C4-2B (cell line): ENCODE measurements around the gene CDR2.
"Not testable (repeated sequence)": the region's sequence is repeated elsewhere in the genome, so short reads cannot be mapped to it uniquely, and the experiment has no call there.

Experiments used
- H3K27ac ChIP-seq: fragments of 450-650 bp; 2 replicates; pipeline ENCODE4 v1.5.1; 2017
- ZFX ChIP-seq: fragments of 450-650 bp; IDR thresholded peaks from 2 replicates; pipeline ENCODE4 v1.6.1; 2017
- TF ChIP-seq, protein P1 (sequence below): fragments of 450-650 bp; conservative IDR thresholded peaks from 2 replicates; pipeline ENCODE4 v1.5.1; 2017; ENCODE audit warnings: mild to moderate bottlenecking

CDR2 gene

DNA sequence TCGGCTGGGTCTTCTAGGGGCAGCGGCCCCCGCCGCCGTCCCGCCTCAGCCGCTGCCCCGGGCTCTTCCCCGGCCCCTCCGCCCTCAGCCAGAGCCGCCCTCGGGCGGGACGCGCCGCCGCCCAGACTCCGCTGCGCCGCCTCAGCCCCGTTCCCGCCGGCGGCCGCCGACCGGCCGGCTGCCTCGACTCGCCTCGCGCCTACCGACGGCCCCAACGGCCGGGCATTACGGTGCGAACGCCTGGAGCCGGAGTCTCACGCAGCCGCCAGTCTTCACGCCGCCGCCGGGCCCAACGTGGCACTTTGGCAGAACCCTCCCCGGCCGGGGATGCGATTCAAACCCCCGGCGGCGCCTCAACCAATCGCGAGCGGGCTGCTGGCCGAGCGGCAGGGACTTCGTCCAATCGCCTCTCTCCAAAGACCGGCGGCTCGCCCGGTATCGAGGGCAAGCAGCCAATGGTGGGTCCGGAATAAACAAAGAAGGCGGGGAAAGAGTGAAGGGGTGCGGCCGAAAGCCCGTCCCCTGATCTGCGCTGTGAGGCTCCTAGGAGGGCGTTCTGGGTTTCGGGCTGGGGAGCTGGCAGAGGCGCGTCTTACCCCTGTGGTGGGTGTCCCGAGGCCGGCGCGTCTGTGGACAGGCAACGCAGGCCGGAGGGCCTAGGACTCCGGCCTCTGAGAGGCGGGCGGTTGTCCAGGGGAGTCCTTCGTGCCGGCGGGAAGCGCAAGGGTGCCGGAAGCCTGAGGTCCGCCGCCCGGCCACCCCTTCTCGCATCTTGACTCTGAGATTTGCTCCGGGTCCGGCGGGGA, at the start of gene CDR2:
Gene CDR2 (minus strand): TSS at position 309 of the 806 bp plus-strand sequence. CDS start 310 bp downstream, outside the sequence.
- TF ChIP-seq, protein P1, sequence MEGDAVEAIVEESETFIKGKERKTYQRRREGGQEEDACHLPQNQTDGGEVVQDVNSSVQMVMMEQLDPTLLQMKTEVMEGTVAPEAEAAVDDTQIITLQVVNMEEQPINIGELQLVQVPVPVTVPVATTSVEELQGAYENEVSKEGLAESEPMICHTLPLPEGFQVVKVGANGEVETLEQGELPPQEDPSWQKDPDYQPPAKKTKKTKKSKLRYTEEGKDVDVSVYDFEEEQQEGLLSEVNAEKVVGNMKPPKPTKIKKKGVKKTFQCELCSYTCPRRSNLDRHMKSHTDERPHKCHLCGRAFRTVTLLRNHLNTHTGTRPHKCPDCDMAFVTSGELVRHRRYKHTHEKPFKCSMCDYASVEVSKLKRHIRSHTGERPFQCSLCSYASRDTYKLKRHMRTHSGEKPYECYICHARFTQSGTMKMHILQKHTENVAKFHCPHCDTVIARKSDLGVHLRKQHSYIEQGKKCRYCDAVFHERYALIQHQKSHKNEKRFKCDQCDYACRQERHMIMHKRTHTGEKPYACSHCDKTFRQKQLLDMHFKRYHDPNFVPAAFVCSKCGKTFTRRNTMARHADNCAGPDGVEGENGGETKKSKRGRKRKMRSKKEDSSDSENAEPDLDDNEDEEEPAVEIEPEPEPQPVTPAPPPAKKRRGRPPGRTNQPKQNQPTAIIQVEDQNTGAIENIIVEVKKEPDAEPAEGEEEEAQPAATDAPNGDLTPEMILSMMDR: no peak
- peak; percentile 63 for TF ChIP-seq ZFX
- peak within 1 kb of the TSS; percentile 80 for H3K27ac ChIP-seq

DNA sequence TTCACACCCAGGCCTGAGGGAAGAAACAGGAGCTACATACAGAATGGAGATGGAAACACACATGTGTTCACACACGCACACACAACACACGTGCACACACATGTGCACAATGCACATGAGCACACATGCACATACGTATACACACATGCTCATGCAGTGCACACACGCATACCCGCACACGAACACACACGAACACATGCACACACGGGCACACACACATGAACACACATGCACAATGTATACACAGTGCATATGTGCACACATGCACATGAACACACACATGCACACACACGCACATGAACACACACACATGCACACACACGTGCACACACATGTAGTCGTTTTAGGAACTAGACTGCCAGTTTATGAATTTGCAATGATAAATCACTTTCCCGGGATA, 49.3 kb upstream of the CDR2 start:
- no peak overlapping the region for H3K27ac ChIP-seq
- TF ChIP-seq ZFX: no peak
- TF ChIP-seq, protein P1: no peak

DNA sequence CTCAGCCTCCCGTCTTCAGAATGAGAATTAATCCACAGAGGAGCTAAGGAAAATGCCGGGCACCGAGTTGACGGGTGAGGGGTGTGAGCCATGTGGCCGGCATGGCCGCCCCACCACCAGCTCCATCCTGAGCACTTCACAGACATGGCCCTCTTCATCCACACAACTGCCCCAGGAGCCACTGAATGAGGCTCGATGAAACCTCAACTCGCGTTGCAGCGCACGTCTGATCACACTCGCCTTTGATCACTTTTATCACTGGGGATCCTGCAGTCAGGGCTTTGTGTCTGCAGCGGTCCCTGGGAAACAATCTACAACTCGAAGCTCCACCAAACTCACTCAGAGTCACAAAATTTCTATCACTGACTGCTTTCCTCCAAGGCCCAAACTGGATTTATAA, 46.7 kb upstream of the CDR2 start:
- H3K27ac ChIP-seq: no peak overlapping the region
- TF ChIP-seq ZFX: no peak
- TF ChIP-seq, protein P1: no peak

DNA sequence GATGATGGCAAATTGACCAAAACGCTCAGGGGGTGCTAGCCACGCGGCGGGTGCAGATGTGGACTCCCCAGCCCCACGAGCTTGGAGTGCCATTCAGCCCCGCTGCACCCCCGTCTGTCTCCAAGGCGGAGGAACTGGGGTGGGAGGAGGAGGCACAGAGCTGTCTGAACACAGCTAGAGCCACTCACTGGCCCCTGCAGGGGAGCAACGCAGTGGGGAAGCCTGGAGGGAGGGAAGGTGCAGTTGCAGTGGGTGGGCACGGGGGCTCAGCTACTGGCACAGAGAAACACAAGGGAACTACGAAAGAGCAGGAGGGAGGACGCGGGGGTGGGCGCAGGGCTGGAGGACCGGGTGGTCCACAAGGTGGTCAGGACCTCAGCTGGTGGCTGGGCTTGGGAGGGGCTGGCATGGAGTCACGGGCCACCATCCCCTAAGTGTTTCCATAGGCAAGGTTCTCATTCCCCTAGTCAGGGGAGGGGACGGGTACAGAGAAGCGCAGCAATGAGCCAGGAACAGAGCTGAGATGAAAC, 46.3 kb upstream of the CDR2 start:
- TF ChIP-seq, protein P1: no peak
- no peak for TF ChIP-seq ZFX
- no peak overlapping the region for H3K27ac ChIP-seq

DNA sequence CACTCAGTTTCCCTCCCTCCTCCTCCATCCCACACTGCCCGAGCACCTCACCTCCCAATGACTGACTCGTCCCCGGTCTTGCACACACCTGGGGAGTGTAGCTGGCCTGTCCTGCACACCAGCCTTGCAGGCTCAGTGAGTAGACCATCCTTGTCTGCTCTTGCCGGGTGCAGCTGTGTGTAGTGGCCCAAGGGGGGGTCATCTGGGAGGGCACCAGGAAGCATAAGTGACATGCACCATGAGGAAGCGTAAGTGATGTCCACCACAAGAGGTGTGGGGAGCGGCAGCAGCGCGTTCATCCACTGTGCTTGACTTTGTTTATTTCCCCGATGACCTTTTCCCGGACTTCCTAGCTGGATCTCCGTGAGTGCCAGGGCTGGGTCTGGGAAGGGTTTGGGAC, 45.5 kb upstream of the CDR2 start:
- TF ChIP-seq, protein P1: no peak
- no peak for TF ChIP-seq ZFX
- no peak overlapping the region for H3K27ac ChIP-seq

DNA sequence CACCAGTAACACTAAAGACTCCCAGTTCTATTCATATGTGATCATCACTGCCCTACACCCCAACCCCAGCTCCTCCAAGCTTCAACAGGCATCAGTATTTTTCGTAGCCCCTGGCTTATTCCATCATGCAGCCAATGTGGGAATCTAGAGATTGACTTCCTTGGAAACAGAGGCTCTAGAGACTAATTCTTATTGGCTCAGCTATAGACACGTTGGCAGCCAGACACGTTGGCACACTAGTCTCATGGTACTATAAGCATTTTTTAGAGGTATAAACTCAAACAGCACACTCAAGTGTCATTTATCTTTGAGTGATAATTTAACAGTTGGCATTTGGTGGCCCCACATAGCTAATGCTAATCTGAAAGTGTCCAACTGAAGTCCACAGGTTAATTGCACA, 44.4 kb upstream of the CDR2 start:
- H3K27ac ChIP-seq: no peak overlapping the region
- no peak for TF ChIP-seq ZFX
- TF ChIP-seq, protein P1: no peak

DNA sequence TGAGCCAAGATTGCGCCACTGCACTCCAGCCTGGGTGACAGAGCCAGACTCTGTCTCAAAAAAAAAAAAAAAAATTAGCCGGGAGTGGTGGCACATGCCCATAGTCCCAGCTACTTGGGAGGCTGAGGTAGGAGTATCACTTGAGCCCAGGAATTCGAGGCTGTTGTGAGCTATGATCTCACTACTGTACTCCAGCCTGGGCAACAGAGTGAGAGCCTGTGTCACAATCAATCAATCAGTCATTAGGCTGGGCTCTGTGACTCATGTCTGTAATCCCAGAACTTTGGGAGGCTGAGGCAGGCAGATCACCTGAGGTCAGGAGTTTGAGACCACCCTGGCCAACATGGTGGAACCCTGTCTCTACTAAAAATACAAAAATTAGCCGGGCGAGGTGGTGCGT, 43.4 kb upstream of the CDR2 start:
- not testable (repeated sequence) for H3K27ac ChIP-seq

DNA sequence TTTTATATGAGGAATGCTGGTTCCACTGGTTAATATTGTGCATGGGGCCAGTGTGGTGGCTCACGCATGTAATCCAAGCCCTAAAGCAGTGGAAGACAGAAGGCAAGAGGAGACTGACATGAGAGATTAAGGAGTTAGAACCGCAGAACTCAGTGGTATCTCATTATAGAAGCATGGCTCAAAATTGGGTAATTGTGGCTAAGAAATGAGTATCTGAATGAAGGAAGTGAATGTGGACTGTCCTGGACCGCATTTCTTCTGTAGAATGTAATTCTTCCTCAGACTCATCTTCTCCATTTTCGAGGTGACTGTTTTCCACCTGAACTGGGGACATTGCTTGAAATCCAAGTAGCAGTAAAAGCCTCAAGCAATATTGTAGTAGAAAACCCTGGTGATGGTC, 42.6 kb upstream of the CDR2 start:
- no peak for TF ChIP-seq ZFX
- TF ChIP-seq, protein P1: no peak
- H3K27ac ChIP-seq: no peak overlapping the region
